ENCODE measurements around the gene F12.

F12 gene

GRCh38 chr5:177353093-177353492 lies 56.3 kb downstream of the F12 start:
- H3K27me3 ChIP-seq (ENCODE audit: insufficient read depth, low read depth, severe bottlenecking), result no peaks in the 10 kb centered on the region
- no peak for DNase-seq
- TF ChIP-seq CTCF (IDR thresholded peaks at IDR 0.05; ENCODE audit: low read depth, low read length), result no peak
- H3K9me3 ChIP-seq (ENCODE audit: severe bottlenecking), result no peaks in the 10 kb centered on the region
- no peak overlapping the region for H3K27ac ChIP-seq
- no peaks in the 10 kb centered on the region; the same call in 1 of the 2 replicates for H3K36me3 ChIP-seq
- no peak overlapping the region for H3K4me3 ChIP-seq (ENCODE audit: low read depth, low read length)
